ENCODE data around the gene FUCA1.

GRCh38 chr1:23882746-23883145, 14.7 kb upstream of the FUCA1 start:
- TF ChIP-seq CTCF (IDR thresholded peaks at IDR 0.05; ENCODE audit: poor library complexity, severe bottlenecking) (no peak), POLR2AphosphoS5 (IDR thresholded peaks at IDR 0.05) (no peak)
